ENCODE results near the gene PM20D2.
"Not testable (repeated sequence)": the region's sequence is repeated elsewhere in the genome, so short reads cannot be mapped to it uniquely, and the experiment has no call there.

The PM20D2 gene

GRCh38 chr6:89145956-89146717 lies at the start of gene PM20D2:
TSS of gene PM20D2 (plus strand) at chr6:89146055. CDS start at chr6:89146145, 90 bp downstream.
- peak; percentile 43 for DNase-seq

- DNase-seq, result no peak
Measured at GRCh38 chr6:89098461-89098860, 47.4 kb upstream of the PM20D2 start.

- DNase-seq, result no peak
Measured at GRCh38 chr6:89100114-89100513, 45.7 kb upstream of the PM20D2 start.

GRCh38 chr6:89110284-89110683 lies 35.6 kb upstream of the PM20D2 start:
- DNase-seq, result no peak

GRCh38 chr6:89111933-89112332 lies 33.9 kb upstream of the PM20D2 start:
- no peak for DNase-seq

- no peak for DNase-seq
Measured at GRCh38 chr6:89116702-89117101, 29.2 kb upstream of the PM20D2 start.

GRCh38 chr6:89117211-89118108 lies 28.4 kb upstream of the PM20D2 start, which contains the start of gene SRSF12:
TSS of gene SRSF12 (minus strand) at chr6:89118071. CDS start at chr6:89117887, 184 bp downstream.
- peak; percentile 10 for DNase-seq

GRCh38 chr6:89118931-89119330 lies 26.9 kb upstream of the PM20D2 start:
- no peak for DNase-seq

GRCh38 chr6:89120371-89120770 lies 25.5 kb upstream of the PM20D2 start:
- DNase-seq, result no peak

GRCh38 chr6:89121934-89122333 lies 23.9 kb upstream of the PM20D2 start:
- DNase-seq, result no peak

GRCh38 chr6:89122625-89123024 lies 23.2 kb upstream of the PM20D2 start:
- no peak for DNase-seq

- not testable (repeated sequence) for DNase-seq
Measured at GRCh38 chr6:89128256-89128671, 17.6 kb upstream of the PM20D2 start.

- no peak for DNase-seq
Measured at GRCh38 chr6:89131599-89131998, 14.3 kb upstream of the PM20D2 start.

GRCh38 chr6:89132057-89132456 lies 13.8 kb upstream of the PM20D2 start:
- DNase-seq, result no peak

GRCh38 chr6:89133981-89134380 lies 11.9 kb upstream of the PM20D2 start:
- no peak for DNase-seq

GRCh38 chr6:89134723-89135122 lies 11.1 kb upstream of the PM20D2 start:
- no peak for DNase-seq

GRCh38 chr6:89138173-89138572 lies 7.7 kb upstream of the PM20D2 start:
- no peak for DNase-seq

GRCh38 chr6:89139509-89140346 lies 6.1 kb upstream of the PM20D2 start:
- no peak for DNase-seq

GRCh38 chr6:89140347-89141156 lies 5.3 kb upstream of the PM20D2 start:
- DNase-seq, result no peak

GRCh38 chr6:89144354-89144906 lies 1.4 kb upstream of the PM20D2 start:
- DNase-seq, result no peak

GRCh38 chr6:89145091-89145955 lies 532 bp upstream of the PM20D2 start:
- DNase-seq, result no peak
